Gastrocnemius medialis (tissue), 4 donors: ENCODE data around the gene WWOX.

Experiments used
- CTCF ChIP-seq, 5 experiments: fragments of 450-650 bp in 3 of 5; fragments of 200-600 bp in 2 of 5; sonication (generic) in 2 of 5; IDR thresholded peaks in 4 of 5; conservative IDR thresholded peaks in 1 of 5; 1 replicate in 4 of 5; 2 replicates in 1 of 5; pipeline ENCODE4 v1.5.1; 2016 to 2019; ENCODE audit warnings: antibody characterized with exemption in 5 of 5, mild to moderate bottlenecking in 3 of 5, moderate library complexity in 3 of 5
- POLR2A ChIP-seq, 2 donors: fragments of 450-650 bp; IDR thresholded peaks; one replicate each; pipeline ENCODE4 v1.6.1; 2017; ENCODE audit warnings: antibody characterized with exemption in 2 of 2, mild to moderate bottlenecking in 2 of 2, moderate library complexity in 2 of 2

- TF ChIP-seq POLR2A (IDR thresholded peaks at IDR 0.05) (no peak), CTCF (IDR thresholded peaks at IDR 0.05 in 4 of 5, conservative IDR thresholded peaks at IDR 0.05 in 1 of 5) (no peak)
These were observed 325.8 kb downstream of the WWOX start for GRCh38 chr16:78425281-78425680.
